Measurements from ENCODE around the gene ADRM1. TPM values are rescaled to one million over a fixed set of nuclear protein-coding genes. Genes with fewer than 3 reads are reported as not detected.

ADRM1 gene
- total RNA-seq, 1 experiment from 2014 or later = 173 TPM

DNA sequence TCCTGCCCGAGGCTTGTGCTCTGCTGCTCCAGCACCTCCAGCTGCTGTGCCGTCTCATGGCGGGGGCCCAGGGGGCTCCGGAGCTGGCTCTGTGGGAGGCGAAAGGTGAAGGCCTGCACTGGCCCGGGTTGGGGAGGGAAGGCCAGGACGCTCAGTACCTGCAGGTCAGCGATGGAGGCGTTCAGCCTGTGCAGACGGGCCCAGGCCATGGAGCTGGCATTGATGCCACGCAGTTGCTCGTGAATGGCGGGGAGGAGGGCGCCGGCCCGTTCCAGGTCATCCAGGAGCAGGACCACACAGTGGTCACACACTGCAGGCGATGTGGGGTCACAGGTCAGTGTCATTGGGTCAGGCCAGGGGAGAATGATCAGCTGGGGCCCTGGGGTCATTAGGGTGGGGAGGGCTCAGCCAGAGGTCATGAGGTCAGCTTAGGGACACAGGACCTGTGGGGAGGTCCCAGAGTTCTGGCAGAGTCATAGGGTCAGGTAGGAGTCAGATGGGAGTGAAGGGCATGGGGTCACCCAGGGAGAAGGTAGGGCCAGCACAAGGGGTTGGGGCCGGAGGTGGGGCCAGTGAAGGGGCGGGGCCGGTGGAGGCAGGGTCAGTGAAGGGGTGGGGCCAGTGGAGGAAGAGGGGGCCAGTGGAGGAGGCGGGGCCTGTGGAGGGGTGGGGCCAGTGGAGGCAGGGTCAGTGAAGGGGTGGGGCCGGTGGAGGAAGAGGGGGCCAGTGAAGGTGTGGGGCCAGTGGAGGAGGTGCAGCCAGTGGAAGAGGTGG, 18.0 kb downstream of the ADRM1 start:
- POLR2A ChIA-PET (ENCODE audit: unreplicated experiment) = no interaction called here
- intact Hi-C loops (cut with micrococcal nuclease; ENCODE audit: unreplicated experiment) = loop anchor here (2.0 kb wide), 1 partner anchor 30 kb away; no protein-coding TSS in a partner anchor
- Histone ChIP-seq H3K9me2 (ENCODE audit: insufficient read depth) (no peaks in the 10 kb centered on the region), H3K27ac (0 out of 2 replicates have a peak overlapping the region, but pooled peaks have one; percentile 10), H3F3A (ENCODE audit: insufficient read depth, low read depth) (peaks cover 75% of the 10 kb centered on the region), H3K4me2 (no peak overlapping the region), H2AFZ (no peak overlapping the region), H4K20me1 (ENCODE audit: insufficient read depth) (peaks cover 61% of the 10 kb centered on the region), H3K4me3 (no peak overlapping the region), H3K27me3 (ENCODE audit: insufficient read depth, low read depth) (no peaks in the 10 kb centered on the region), H3K9me3 (ENCODE audit: insufficient read depth, low read depth) (no peaks in the 10 kb centered on the region), H3K79me2 (ENCODE audit: low read depth) (peaks cover 19% of the 10 kb centered on the region), H3K4me1 (replicated peaks; ENCODE audit: insufficient read depth) (no peaks in the 10 kb centered on the region), H3K36me3 (ENCODE audit: low read depth) (peaks cover 26% of the 10 kb centered on the region)
- CTCF ChIA-PET = no interaction called here
- DNase-seq = peak in 1 of 2 experiments; percentile 61
- BruUV-seq (replicated peaks) = no TSS peak
- TF ChIP-seq, protein P1, sequence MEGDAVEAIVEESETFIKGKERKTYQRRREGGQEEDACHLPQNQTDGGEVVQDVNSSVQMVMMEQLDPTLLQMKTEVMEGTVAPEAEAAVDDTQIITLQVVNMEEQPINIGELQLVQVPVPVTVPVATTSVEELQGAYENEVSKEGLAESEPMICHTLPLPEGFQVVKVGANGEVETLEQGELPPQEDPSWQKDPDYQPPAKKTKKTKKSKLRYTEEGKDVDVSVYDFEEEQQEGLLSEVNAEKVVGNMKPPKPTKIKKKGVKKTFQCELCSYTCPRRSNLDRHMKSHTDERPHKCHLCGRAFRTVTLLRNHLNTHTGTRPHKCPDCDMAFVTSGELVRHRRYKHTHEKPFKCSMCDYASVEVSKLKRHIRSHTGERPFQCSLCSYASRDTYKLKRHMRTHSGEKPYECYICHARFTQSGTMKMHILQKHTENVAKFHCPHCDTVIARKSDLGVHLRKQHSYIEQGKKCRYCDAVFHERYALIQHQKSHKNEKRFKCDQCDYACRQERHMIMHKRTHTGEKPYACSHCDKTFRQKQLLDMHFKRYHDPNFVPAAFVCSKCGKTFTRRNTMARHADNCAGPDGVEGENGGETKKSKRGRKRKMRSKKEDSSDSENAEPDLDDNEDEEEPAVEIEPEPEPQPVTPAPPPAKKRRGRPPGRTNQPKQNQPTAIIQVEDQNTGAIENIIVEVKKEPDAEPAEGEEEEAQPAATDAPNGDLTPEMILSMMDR (conservative IDR thresholded peaks at IDR 0.05) = no peak
- no peak for TF ChIP-seq EZH2 (IDR thresholded peaks at IDR 0.05; ENCODE audit: low read depth)

DNA sequence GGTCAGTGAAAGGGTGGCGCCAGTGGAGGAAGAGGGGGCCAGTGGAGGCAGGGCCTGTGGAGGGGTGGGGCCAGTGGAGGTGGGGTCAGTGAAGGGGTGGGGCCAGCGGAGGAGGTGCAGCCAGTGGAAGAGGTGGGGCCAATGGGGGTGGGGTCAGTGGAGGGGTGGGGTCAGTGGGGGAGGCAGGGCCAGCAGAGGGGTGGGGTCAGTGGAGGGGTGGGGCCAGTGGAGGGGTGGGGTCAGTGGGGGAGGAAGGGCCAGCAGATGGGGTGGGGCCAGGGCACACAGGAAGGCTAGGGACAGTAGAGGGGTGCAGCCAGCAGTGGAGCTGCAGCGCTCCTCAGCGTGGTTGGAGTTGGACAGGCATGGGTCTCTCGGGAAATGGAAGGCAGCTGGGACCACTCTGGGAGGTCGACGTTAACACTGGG, 18.7 kb downstream of the ADRM1 start:
- no peaks in the 10 kb centered on the region for H3K9me2 ChIP-seq (ENCODE audit: insufficient read depth)
- H3K27ac ChIP-seq = no peak overlapping the region
- ChIA-PET CTCF (no interaction called here), POLR2A (ENCODE audit: unreplicated experiment) (no interaction called here)
- DNase-seq = peak in 1 of 2 experiments; percentile 51
- no peaks in the 10 kb centered on the region for H3K9me3 ChIP-seq (ENCODE audit: insufficient read depth, low read depth)
- H4K20me1 ChIP-seq (ENCODE audit: insufficient read depth) = peaks cover 59% of the 10 kb centered on the region
- no peaks in the 10 kb centered on the region for H3K27me3 ChIP-seq (ENCODE audit: insufficient read depth, low read depth)
- intact Hi-C loops (cut with micrococcal nuclease; ENCODE audit: unreplicated experiment) = loop anchor here (2.0 kb wide), 1 partner anchor 29 kb away; no protein-coding TSS in a partner anchor
- H3F3A ChIP-seq (ENCODE audit: insufficient read depth, low read depth) = peaks cover 75% of the 10 kb centered on the region
- TF ChIP-seq EZH2 (IDR thresholded peaks at IDR 0.05; ENCODE audit: low read depth) = no peak
- TF ChIP-seq, protein P1 (conservative IDR thresholded peaks at IDR 0.05) = no peak
- no TSS peak for BruUV-seq (replicated peaks)
- H2AFZ ChIP-seq = no peak overlapping the region
- H3K4me3 ChIP-seq = no peak overlapping the region
- H3K36me3 ChIP-seq (ENCODE audit: low read depth) = peaks cover 18% of the 10 kb centered on the region
- H3K4me1 ChIP-seq (replicated peaks; ENCODE audit: insufficient read depth) = no peaks in the 10 kb centered on the region
- H3K79me2 ChIP-seq (ENCODE audit: low read depth) = peaks cover 11% of the 10 kb centered on the region; the same call in 1 of the 2 replicates
- H3K4me2 ChIP-seq = no peak overlapping the region

DNA sequence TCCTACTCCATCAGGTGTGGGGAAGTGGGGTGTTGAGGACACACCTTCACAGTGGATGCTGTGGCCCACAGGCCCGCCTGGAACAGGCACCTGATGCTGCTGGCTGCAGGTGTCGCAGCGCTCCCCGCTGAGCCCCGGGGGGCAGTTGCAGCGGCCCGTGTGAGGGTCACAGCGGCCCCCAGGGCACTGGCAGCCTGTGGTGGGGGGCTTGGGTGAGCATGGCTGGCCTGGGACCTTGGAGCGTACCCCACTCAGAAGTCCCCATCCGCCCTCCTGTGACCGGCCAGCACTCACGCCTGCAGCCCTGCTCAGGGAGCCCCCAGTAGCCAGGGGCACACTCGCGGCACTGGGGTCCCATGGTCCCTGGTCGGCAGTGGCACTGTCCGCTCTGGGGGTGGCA, 19.2 kb downstream of the ADRM1 start:
- H3K79me2 ChIP-seq (ENCODE audit: low read depth) = peaks cover 7% of the 10 kb centered on the region; the same call in 1 of the 2 replicates
- no peak overlapping the region for H3K4me3 ChIP-seq
- no peak for TF ChIP-seq EZH2 (IDR thresholded peaks at IDR 0.05; ENCODE audit: low read depth)
- TF ChIP-seq, protein P1 (conservative IDR thresholded peaks at IDR 0.05) = no peak
- no peaks in the 10 kb centered on the region for H3K9me2 ChIP-seq (ENCODE audit: insufficient read depth)
- peaks cover 59% of the 10 kb centered on the region for H4K20me1 ChIP-seq (ENCODE audit: insufficient read depth)
- no peaks in the 10 kb centered on the region for H3K9me3 ChIP-seq (ENCODE audit: insufficient read depth, low read depth)
- peaks cover 75% of the 10 kb centered on the region for H3F3A ChIP-seq (ENCODE audit: insufficient read depth, low read depth)
- no peak overlapping the region for H3K27ac ChIP-seq
- H3K36me3 ChIP-seq (ENCODE audit: low read depth) = peaks cover 14% of the 10 kb centered on the region
- POLR2A ChIA-PET (ENCODE audit: unreplicated experiment) = no interaction called here
- H2AFZ ChIP-seq = no peak overlapping the region
- intact Hi-C loops (cut with micrococcal nuclease; ENCODE audit: unreplicated experiment) = loop anchor here (2.0 kb wide), 1 partner anchor 29 kb away; no protein-coding TSS in a partner anchor
- no peak for DNase-seq
- no peaks in the 10 kb centered on the region for H3K4me1 ChIP-seq (replicated peaks; ENCODE audit: insufficient read depth)
- no peak overlapping the region for H3K4me2 ChIP-seq
- BruUV-seq (replicated peaks) = no TSS peak
- CTCF ChIA-PET = no interaction called here
- no peaks in the 10 kb centered on the region for H3K27me3 ChIP-seq (ENCODE audit: insufficient read depth, low read depth)

Measured in PC-9 (cell line).